Natural killer cell (primary cell): ENCODE data around the gene GNB2. TPM values are rescaled to one million over a fixed set of nuclear protein-coding genes. Genes with fewer than 3 reads are reported as not detected.

ENCODE experiments used
- ATAC-seq, 3 donors: fragments of 150-1000 bp in 2 of 3; fragments of 200-7000 bp in 1 of 3; cut with Tn5 transposase; 1 replicate in 1 of 3; 2 replicates in 2 of 3; pipeline ENCODE4 v1.10.0; 2021; ENCODE audit warnings: mild to moderate bottlenecking in 2 of 3, moderate library complexity in 2 of 3
- DNase-seq, 2 donors: peaks; one replicate each; pipeline versions ENCODE4 v3.0.0 to v3.0.0-alpha.2; 2013 to 2021; ENCODE audit warnings: mixed read lengths in 1 of 2
- H3K27ac ChIP-seq: one replicate; pipeline ENCODE4 v1.5.1; 2013; ENCODE audit warnings: mild to moderate bottlenecking, low read length
- H3K27me3 ChIP-seq: one replicate; pipeline ENCODE4 v1.6.1; 2013; ENCODE audit warnings: low read length; ENCODE audit not compliant: control insufficient read depth, insufficient read depth
- H3K36me3 ChIP-seq: one replicate; pipeline ENCODE4 v1.6.1; 2013; ENCODE audit warnings: low read length; ENCODE audit not compliant: control insufficient read depth, insufficient read depth
- H3K4me1 ChIP-seq: one replicate; pipeline ENCODE4 v1.6.1; 2013; ENCODE audit warnings: low read length; ENCODE audit not compliant: control insufficient read depth, insufficient read depth
- H3K4me3 ChIP-seq: one replicate; pipeline ENCODE4 v1.5.1; 2013; ENCODE audit warnings: low read length
- H3K9me3 ChIP-seq: one replicate; pipeline ENCODE4 v1.6.1; 2013; ENCODE audit warnings: low read length; ENCODE audit not compliant: control insufficient read depth, insufficient read depth
- H3K27ac Mint-ChIP-seq, 2 donors: one replicate each; pipeline ENCODE4 v1.8.0; 2022; ENCODE audit warnings: mild to moderate bottlenecking in 2 of 2, mixed read lengths in 2 of 2, moderate library complexity in 1 of 2
- H3K27me3 Mint-ChIP-seq, 2 donors: one replicate each; pipeline ENCODE4 v1.8.0; 2022; ENCODE audit warnings: low read depth in 2 of 2, mixed read lengths in 2 of 2
- H3K36me3 Mint-ChIP-seq: one replicate; pipeline ENCODE4 v1.8.0; 2022; ENCODE audit warnings: mixed read lengths
- H3K4me1 Mint-ChIP-seq, 2 donors: one replicate each; pipeline ENCODE4 v1.8.0; 2022; ENCODE audit warnings: mixed read lengths in 2 of 2
- H3K4me3 Mint-ChIP-seq: one replicate; pipeline ENCODE4 v1.8.0; 2022; ENCODE audit warnings: mild to moderate bottlenecking, moderate library complexity, mixed read lengths
- H3K9me3 Mint-ChIP-seq, 2 donors: one replicate each; pipeline ENCODE4 v1.8.0; 2022; ENCODE audit warnings: mixed read lengths in 2 of 2
- whole genome bisulfite sequencing: methylation state at CpG from one replicate; pipeline ENCODE4 v1.1.7; 2013; ENCODE audit warnings: missing lambda C conversion rate; ENCODE audit not compliant: insufficient coverage; 5-methylcytosine and 5-hydroxymethylcytosine counted together
- intact Hi-C: fragments of 100-400 bp; cut with micrococcal nuclease; formaldehyde crosslinking; loops from one replicate; pipeline ENCODE4 v1.14.2; 2022
- total RNA-seq, 4 donors: library from RNA; stranded (reverse); fragments of 120-200 nt in 1 of 4; gene quantifications; one replicate each; pipeline versions ENCODE4 v1.2.3 to v1.2.4, GENCODE V29; 2013 to 2022
- TF ChIP-seq, protein P1 (sequence below): fragments of 200-600 bp; IDR thresholded peaks from one replicate; pipeline ENCODE4 v1.8.0; 2022; ENCODE audit warnings: antibody characterized with exemption

Gene GNB2
- total RNA-seq, 3 donors from 2014 or later (not counting 1 experiment from before 2014, with no cell fraction given), result 194 to 227 (median 212) TPM

DNA sequence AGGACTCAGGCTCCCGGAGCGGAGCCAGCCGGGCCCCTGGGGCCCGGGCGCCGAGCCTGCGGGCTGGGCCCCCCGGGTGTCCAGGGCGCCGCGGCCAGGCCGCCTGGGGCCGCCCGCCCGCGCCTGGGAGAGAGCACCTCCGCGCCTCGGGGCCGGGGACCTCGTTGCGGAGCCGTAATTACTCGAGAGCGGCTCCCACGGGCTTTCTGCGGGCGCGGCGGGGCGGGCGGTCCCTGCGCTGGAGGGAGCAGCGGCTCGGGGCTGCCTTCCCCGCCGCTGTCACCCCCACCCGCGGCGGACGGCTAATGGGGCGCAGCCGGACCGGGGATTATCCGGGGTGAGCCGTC is 1.5 kb downstream of the GNB2 start:
- peaks cover 35% of the 10 kb centered on the region for H3K36me3 ChIP-seq
- peak overlapping the region; percentile 91 to 97 for H3K27ac Mint-ChIP-seq
- TF ChIP-seq, protein P1, sequence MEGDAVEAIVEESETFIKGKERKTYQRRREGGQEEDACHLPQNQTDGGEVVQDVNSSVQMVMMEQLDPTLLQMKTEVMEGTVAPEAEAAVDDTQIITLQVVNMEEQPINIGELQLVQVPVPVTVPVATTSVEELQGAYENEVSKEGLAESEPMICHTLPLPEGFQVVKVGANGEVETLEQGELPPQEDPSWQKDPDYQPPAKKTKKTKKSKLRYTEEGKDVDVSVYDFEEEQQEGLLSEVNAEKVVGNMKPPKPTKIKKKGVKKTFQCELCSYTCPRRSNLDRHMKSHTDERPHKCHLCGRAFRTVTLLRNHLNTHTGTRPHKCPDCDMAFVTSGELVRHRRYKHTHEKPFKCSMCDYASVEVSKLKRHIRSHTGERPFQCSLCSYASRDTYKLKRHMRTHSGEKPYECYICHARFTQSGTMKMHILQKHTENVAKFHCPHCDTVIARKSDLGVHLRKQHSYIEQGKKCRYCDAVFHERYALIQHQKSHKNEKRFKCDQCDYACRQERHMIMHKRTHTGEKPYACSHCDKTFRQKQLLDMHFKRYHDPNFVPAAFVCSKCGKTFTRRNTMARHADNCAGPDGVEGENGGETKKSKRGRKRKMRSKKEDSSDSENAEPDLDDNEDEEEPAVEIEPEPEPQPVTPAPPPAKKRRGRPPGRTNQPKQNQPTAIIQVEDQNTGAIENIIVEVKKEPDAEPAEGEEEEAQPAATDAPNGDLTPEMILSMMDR, result no peak
- peak in 2 of 3 donors; percentile 0 to 5 for ATAC-seq
- H3K9me3 ChIP-seq, result no peaks in the 10 kb centered on the region
- H3K36me3 Mint-ChIP-seq, result no peaks in the 10 kb centered on the region
- no peaks in the 10 kb centered on the region for H3K9me3 Mint-ChIP-seq
- peaks cover 28% of the 10 kb centered on the region for H3K4me1 ChIP-seq
- H3K4me1 Mint-ChIP-seq, result peaks cover 0 to 40% of the 10 kb centered on the region in 2 donors
- peak overlapping the region; percentile 99 for H3K27ac ChIP-seq
- under 1% methylated on average over 46 of the region's 46 CpGs for WGBS
- no peaks in the 10 kb centered on the region for H3K27me3 ChIP-seq
- intact Hi-C loops, result loop anchor here (2.0 to 10.0 kb wide), 2 partner anchors 88 to 570 kb away; partner anchors contain the start of genes AP4M1, FBXO24, LRCH4 and MCM7
- DNase-seq, result no peak
- no peak overlapping the region for H3K4me3 Mint-ChIP-seq
- H3K4me3 ChIP-seq, result peak overlapping the region; percentile 99
- no peaks in the 10 kb centered on the region for H3K27me3 Mint-ChIP-seq

GRCh38 chr7:100675581-100676350 is 2.2 kb downstream of the GNB2 start:
- Histone ChIP-seq H3K27ac (peak overlapping the region; percentile 99), H3K36me3 (peaks cover 39% of the 10 kb centered on the region), H3K4me3 (peak overlapping the region; percentile 99), H3K27me3 (no peaks in the 10 kb centered on the region), H3K9me3 (no peaks in the 10 kb centered on the region), H3K4me1 (peaks cover 35% of the 10 kb centered on the region)
- Mint-ChIP-seq H3K4me1 (peaks cover 0 to 45% of the 10 kb centered on the region in 2 donors), H3K36me3 (no peaks in the 10 kb centered on the region), H3K4me3 (peak overlapping the region; percentile 83), H3K9me3 (no peaks in the 10 kb centered on the region), H3K27me3 (no peaks in the 10 kb centered on the region), H3K27ac (peak overlapping the region; percentile 91 to 97)
- ATAC-seq (peak; percentile 65 to 74 (median 66)), DNase-seq (peak; percentile 85 to 96)
- TF ChIP-seq, protein P1, result no peak
- 4% methylated on average over 53 of the region's 59 CpGs for WGBS
- intact Hi-C loops, result loop anchor here (2.0 to 10.0 kb wide), 2 partner anchors 89 to 571 kb away; partner anchors contain the start of genes AP4M1, FBXO24, LRCH4 and MCM7

GRCh38 chr7:100676501-100677306 is 3.2 kb downstream of the GNB2 start:
- Histone ChIP-seq H3K4me3 (no peak overlapping the region), H3K4me1 (peaks cover 42% of the 10 kb centered on the region), H3K27me3 (no peaks in the 10 kb centered on the region), H3K9me3 (no peaks in the 10 kb centered on the region), H3K27ac (peak overlapping the region; percentile 99), H3K36me3 (peaks cover 42% of the 10 kb centered on the region)
- intact Hi-C loops, result loop anchor here (10.0 kb wide), 1 partner anchor 572 kb away; the partner anchor contains the start of genes AP4M1 and MCM7
- H3K27me3 Mint-ChIP-seq, result no peaks in the 10 kb centered on the region
- ATAC-seq, result no peak
- peak in 1 of 2 donors; percentile 43 for DNase-seq
- no peaks in the 10 kb centered on the region for H3K36me3 Mint-ChIP-seq
- H3K9me3 Mint-ChIP-seq, result no peaks in the 10 kb centered on the region
- H3K27ac Mint-ChIP-seq, result peak overlapping the region; percentile 91 to 97
- H3K4me1 Mint-ChIP-seq, result peaks cover 0 to 52% of the 10 kb centered on the region in 2 donors
- 90% methylated on average over 23 of the region's 23 CpGs for WGBS
- TF ChIP-seq, protein P1, result no peak
- peak overlapping the region; percentile 85 for H3K4me3 Mint-ChIP-seq
